CD4-positive, alpha-beta T cell treated with Interleukin-6 for 4 hours (primary cell): ENCODE measurements around the gene HSDL1.

Source experiments
- DNase-seq: peaks from one replicate; pipeline ENCODE4 v3.0.0-alpha.2; 2020; ENCODE audit warnings: mixed read lengths

HSDL1 gene

DNA sequence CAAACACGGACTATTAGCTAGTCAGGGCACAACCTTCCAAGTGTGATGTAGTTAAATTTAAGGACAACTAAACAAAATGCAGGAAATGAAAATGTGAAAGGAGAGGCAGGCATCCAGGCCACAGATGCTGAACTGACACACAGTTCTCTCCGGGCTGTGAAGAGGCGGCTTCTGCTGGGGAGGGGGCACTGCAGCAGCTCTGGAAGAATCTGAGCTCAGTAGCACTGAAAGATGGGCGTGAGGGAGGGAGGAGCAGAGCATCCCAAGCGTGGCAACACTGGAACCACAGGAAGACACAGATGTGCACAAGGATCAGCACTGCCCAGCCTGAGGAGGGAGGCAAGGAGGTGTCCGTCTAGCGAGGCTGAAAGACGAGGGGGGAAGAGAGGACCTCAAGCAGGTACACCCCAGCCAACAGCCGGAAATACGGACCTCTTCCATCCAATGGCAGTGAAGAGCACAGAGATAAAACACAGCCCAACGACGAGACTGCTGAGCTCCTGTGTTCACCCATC lies 39.6 kb downstream of the HSDL1 start:
- DNase-seq: no peak

GRCh38 chr16:84104231-84104630 lies 40.7 kb downstream of the HSDL1 start:
- DNase-seq: no peak

DNA sequence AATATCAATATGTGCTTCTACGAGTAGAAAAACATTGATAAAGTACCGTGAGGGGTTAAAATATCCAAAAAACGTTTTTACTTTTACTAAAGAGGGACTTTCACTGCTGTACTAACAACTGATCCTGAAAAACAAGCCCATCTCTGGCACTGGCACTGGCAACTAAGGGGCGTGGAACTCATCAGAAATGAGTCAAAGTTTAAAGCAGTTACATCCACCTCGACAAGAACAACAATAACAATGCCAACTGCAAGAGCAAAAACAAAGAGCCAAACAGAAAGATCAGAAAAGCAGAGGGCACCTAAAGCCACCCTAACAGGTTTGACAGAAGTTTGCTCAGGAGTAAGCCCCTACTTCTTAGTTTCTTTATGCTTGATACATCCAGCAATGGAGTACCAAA lies 41.3 kb downstream of the HSDL1 start:
- no peak for DNase-seq

DNA sequence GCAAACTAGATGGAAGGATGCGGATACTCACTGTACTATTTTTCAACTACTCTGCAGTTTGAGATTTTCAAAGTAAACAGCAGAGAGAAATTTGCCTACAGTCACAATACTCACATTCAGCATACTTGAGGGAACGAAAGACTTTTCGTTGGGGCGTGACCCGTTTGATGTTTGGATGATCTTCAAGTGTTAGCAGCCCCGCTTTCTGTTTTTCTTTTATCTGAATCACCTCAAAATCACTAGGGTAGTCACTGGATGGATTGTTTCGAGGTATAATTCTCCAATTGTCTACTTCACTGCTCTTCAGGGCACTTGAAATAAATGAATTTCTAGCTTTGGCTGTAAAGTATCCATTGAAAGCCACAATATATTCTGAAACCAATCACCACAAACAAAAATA lies 46.0 kb downstream of the HSDL1 start:
- DNase-seq: no peak

- no peak for DNase-seq
Observed at GRCh38 chr16:84096447-84097005, 48.5 kb downstream of the HSDL1 start.

- no peak for DNase-seq
Observed at GRCh38 chr16:84095466-84095865, 49.5 kb downstream of the HSDL1 start.

- DNase-seq: no peak
Observed at GRCh38 chr16:84093879-84094270, 51.1 kb downstream of the HSDL1 start.

DNA sequence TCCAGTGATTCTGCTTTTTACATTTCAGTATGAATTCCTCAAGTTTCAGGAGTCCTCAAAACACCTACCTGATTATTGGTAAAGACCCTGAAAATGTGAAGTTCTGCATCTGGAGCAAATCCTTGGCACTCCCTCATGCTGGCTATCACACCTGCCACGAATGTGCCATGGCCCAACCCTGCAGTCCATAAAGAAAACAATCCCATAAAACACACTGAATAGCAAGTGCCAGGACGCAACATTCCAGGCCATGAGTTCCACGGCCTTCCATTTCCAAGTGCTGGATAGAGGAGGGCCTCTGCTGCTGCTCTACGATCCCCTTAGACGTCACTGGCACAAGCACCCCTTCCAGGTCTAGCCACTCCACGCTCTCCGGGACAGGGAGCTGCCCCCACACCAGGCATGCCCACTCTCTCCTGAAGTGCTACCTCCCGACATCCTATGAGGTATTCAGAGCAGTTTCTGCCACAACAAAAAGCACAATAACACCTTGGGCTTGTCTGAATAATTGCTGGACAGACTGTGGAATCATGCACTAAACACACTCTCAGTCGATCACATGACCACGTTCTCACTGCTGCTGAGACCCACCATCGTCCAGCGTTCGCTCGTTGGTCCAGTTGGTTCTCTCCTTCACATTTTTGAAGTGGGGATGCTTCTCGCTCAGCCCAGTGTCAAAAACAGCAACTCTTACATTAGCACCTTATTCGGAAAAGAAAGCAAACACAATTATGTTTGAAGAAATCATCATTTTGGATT lies 51.7 kb downstream of the HSDL1 start:
- no peak for DNase-seq

DNA sequence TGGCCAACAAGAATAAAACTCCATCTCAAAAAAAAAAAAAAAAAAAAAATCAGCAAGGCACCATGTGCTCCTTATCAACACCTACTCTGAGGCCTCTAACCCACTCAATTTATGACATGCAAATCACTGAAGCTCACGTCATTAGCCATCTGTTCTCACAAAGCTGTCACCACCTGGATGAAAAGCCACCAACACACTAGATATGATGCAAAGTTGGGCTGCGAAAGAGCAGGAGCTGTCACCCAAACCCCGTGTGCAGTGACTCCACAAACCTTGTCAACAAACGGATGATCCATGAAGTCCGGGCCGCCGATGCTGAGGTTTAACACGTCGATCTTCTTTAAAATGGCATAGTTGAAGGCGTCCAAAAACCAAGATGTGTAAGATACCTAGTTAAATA lies 53.5 kb downstream of the HSDL1 start:
- DNase-seq: no peak

- no peak for DNase-seq
Observed at GRCh38 chr16:84090211-84090610, 54.8 kb downstream of the HSDL1 start.

GRCh38 chr16:84088695-84089395 lies 56.1 kb downstream of the HSDL1 start:
- peak; percentile 47 for DNase-seq

DNA sequence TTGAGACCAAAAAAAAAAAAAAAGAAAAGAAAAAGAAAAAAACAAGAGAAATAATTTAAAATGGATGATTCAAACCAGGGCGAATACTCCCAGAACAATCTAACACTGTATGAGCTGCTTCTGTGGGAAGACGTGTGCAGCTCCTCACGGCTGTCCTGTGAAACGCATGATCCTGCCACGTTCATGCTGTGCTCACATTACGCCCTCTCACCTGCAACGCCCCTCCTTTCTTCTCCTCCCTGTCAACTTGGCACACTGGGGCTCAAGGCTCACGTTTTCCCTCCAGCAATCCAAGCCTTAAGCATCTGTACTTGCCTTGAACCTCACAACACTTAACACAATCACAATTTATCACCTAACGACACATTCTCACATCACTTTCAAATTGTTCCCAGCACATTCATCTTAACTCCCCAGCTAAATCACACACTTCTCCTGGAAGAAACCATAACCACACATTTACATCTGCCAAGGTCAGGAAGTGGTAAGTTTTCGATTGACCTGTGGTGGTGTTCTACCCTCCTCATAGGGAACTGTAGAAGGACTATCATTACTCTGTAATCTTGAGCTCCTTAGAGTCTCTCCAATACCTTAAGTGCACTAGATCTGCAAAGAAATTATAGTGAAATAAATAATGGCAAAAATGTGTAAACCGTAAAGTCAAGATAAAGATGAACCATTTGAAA lies 57.4 kb downstream of the HSDL1 start:
- DNase-seq: no peak

DNA sequence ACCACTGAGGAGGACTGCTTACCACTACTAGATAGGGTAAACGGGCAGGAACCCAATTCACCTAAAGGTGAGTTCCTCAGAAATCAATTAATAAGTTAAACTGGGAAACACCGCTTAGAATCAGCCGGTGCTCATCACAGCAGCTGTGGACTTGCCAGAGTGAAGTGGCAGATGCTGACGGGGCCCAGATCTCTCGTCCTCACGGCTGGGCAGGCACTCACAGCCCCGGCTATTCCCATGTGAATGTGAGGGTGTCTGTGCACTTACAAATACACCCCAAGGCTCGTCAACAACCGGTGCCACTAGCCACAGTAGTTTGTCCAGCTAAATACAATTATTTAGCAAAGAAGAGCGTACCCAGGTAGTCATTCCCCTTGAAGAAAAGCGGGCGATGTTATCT lies 58.0 kb downstream of the HSDL1 start:
- no peak for DNase-seq

DNA sequence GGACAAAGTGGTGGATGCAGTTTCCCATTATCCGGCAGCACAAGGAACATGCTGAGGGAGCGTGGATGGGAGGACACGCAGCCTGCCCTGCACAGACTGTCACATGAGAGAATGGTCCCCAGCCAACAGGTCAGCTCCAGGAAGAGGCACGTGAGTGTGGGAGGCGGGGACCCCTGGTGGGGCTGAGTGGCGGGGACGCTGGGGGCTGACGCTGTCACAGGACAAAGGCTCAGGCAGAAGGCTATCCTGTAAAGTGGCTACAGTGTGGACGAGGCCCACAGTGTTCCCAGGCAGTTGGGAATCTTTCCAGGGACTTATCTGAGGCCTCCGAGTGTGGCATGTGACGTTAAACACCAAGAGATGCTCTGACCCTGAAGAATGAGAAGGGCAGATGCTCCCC lies 58.6 kb downstream of the HSDL1 start:
- DNase-seq: no peak

- DNase-seq: no peak
Observed at GRCh38 chr16:84085773-84086172, 59.2 kb downstream of the HSDL1 start.

GRCh38 chr16:84085271-84085667 lies 59.7 kb downstream of the HSDL1 start:
- DNase-seq: no peak

- peak; percentile 75 for DNase-seq
Observed at GRCh38 chr16:84084570-84085270, 60.3 kb downstream of the HSDL1 start.

DNA sequence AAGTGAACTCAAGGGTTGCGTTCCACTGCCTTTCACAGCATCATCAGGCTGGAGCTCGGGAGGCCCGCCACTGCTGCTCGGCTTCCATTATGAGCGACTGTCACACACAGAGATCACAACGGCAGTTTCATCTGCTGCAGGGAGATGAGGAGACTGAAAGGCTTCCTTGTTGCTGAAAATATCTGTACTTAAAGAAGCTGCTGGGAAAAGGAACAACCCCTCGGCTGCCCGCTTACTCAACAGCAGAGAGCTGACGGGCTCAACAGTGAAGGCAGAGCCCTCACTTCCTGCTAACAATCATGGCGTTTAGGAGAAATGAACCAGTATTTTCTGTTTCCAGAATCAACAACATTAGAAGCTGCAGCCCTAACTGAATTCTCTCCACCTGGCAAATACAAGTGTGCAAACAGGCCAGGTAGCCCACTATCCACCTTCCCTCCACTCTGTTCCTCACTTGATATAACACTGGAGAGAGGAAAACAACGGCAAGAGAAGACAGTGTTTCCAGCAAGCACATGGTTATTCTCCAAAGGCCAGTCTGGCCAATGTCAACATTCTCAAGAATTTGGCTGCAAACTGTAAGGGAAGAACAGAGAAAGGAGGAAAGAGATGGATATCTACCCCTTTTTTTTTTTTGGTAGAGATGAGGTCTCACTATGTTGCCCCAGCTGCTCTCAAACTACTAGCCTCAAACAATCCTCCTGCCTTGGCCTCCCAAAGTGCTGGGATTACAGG lies 62.0 kb downstream of the HSDL1 start:
- DNase-seq: no peak

DNA sequence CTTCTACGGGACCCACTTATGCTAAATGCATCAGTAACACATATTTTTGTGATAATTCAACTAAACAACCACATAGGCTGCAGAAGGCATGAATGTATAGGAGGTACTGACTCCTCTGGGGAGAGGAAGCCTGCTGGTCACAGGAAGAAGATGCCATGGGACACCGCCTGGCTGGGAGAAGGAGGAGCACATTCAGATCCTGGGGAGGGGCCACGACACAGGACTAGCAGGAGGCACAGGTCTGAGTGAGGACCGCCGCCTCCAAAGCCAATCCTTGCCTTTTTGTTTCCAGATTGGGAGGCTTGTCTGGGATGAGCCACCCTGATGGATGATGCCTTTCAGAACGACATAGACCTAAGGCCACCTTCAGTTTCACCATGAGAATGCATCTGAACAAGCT lies 62.9 kb downstream of the HSDL1 start:
- no peak for DNase-seq

DNA sequence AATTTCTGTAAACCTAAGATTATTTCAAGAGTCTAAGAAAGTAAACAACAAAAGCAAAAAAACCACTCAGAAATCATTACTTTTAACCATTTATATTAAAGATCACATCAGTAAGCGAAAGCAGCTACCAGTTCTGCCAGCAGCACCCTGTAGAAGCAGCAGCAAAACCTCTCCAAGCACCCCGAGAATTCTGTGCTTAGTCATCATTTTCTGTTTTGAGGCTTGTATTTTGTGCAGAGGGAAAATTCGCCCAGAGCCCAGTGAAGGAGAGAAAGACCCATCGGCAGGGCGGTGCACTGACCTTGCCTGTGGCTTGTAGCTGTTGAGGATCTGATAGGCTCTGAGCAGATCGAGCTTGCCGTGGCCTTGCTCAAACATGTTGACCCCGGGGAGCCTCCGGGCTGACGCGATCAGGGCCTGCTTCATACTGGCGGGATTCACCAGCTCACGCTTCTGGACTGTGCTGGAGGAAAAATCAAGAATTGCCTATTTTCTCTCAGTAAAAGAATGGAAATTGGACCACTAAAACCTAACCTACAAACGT lies 63.5 kb downstream of the HSDL1 start:
- DNase-seq: no peak

GRCh38 chr16:84080813-84081212 lies 64.2 kb downstream of the HSDL1 start:
- no peak for DNase-seq

- no peak for DNase-seq
Observed at GRCh38 chr16:84080378-84080777, 64.6 kb downstream of the HSDL1 start.
